CD14-positive monocyte (primary cell): ENCODE measurements around the gene MLLT3. TPM values are rescaled to one million over a fixed set of nuclear protein-coding genes. Genes with fewer than 3 reads are reported as not detected.

Experiments used
- DNase-seq, 3 donors: peaks; one replicate each; pipeline ENCODE4 v3.0.0-alpha.2; 2011 to 2022
- H2AFZ ChIP-seq: 2 replicates; pipeline ENCODE4 v1.6.0; 2012; ENCODE audit warnings: mild to moderate bottlenecking, low read depth, low read length, inconsistent platforms; ENCODE audit not compliant: insufficient read depth, poor library complexity, severe bottlenecking
- H3K27ac ChIP-seq, 2 donors: 1 replicate in 1 of 2; 2 replicates in 1 of 2; pipeline ENCODE4 v1.5.1; 2012 to 2013; ENCODE audit warnings: low read length in 2 of 2, control low read depth in 1 of 2, inconsistent platforms in 1 of 2, low read depth in 1 of 2, mild to moderate bottlenecking in 1 of 2
- H3K27me3 ChIP-seq, 2 donors: one replicate each; pipeline versions ENCODE4 v1.6.0 to v1.6.1; 2011 to 2013; ENCODE audit warnings: low read length in 2 of 2; ENCODE audit not compliant: control insufficient read depth in 2 of 2, insufficient read depth in 2 of 2
- H3K36me3 ChIP-seq, 2 donors: replicated peaks in 1 of 2; 1 replicate in 1 of 2; 2 replicates in 1 of 2; pipeline versions ENCODE4 v1.5.1 to v1.6.1; 2012 to 2013; ENCODE audit warnings: low read length in 2 of 2, control low read depth in 1 of 2, inconsistent platforms in 1 of 2, mild to moderate bottlenecking in 1 of 2; ENCODE audit not compliant: insufficient read depth in 2 of 2, control insufficient read depth in 1 of 2
- H3K4me1 ChIP-seq, 2 donors: 1 replicate in 1 of 2; 2 replicates in 1 of 2; pipeline versions ENCODE4 v1.5.1 to v1.6.1; 2012 to 2013; ENCODE audit warnings: low read length in 2 of 2, control low read depth in 1 of 2, inconsistent platforms in 1 of 2, mild to moderate bottlenecking in 1 of 2, moderate library complexity in 1 of 2; ENCODE audit not compliant: insufficient read depth in 2 of 2, control insufficient read depth in 1 of 2
- H3K4me2 ChIP-seq: replicated peaks from 2 replicates; pipeline ENCODE3; 2012; ENCODE audit warnings: low read length, moderate library complexity, mild to moderate bottlenecking; ENCODE audit not compliant: poor library complexity, severe bottlenecking; ENCODE audit errors: extremely low read depth
- H3K4me3 ChIP-seq, 3 experiments: fragments of 200-600 bp in 1 of 3; sonication (generic) in 1 of 3; replicated peaks in 1 of 3; 1 replicate in 2 of 3; 2 replicates in 1 of 3; pipeline ENCODE4 v1.5.1; 2011 to 2013; ENCODE audit warnings: low read length in 3 of 3, mild to moderate bottlenecking in 3 of 3, control low read depth in 2 of 3, low read depth in 2 of 3, inconsistent platforms in 1 of 3, moderate library complexity in 1 of 3
- H3K79me2 ChIP-seq: 2 replicates; pipeline ENCODE4 v1.6.0; 2012; ENCODE audit warnings: mild to moderate bottlenecking, control low read depth, inconsistent platforms, low read length, moderate library complexity; ENCODE audit not compliant: insufficient read depth
- H3K9ac ChIP-seq: 2 replicates; pipeline ENCODE4 v1.6.0; 2017; ENCODE audit warnings: low read length, mild to moderate bottlenecking; ENCODE audit not compliant: insufficient read depth, poor library complexity, severe bottlenecking
- H3K9me3 ChIP-seq, 2 donors: replicated peaks in 1 of 2; 1 replicate in 1 of 2; 2 replicates in 1 of 2; pipeline versions ENCODE4 v1.5.1 to v1.6.1; 2012 to 2013; ENCODE audit warnings: low read length in 2 of 2, control low read depth in 1 of 2; ENCODE audit not compliant: control insufficient read depth in 1 of 2, insufficient read depth in 1 of 2
- H4K20me1 ChIP-seq: 2 replicates; pipeline ENCODE4 v1.6.0; 2012; ENCODE audit warnings: mild to moderate bottlenecking, low read length, control low read depth, moderate library complexity; ENCODE audit not compliant: insufficient read depth
- H3K27ac Mint-ChIP-seq, 7 donors: one replicate each; pipeline ENCODE4 v1.8.0; 2020; ENCODE audit warnings: mild to moderate bottlenecking in 7 of 7, mixed read lengths in 7 of 7, moderate library complexity in 6 of 7, inconsistent platforms in 2 of 7
- H3K27me3 Mint-ChIP-seq, 3 donors: one replicate each; pipeline ENCODE4 v1.8.0; 2021 to 2022; ENCODE audit warnings: low read depth in 3 of 3, mild to moderate bottlenecking in 3 of 3, mixed read lengths in 3 of 3, moderate library complexity in 3 of 3, inconsistent platforms in 1 of 3
- H3K36me3 Mint-ChIP-seq, 2 donors: one replicate each; pipeline ENCODE4 v1.8.0; 2020; ENCODE audit warnings: mixed read lengths in 2 of 2, inconsistent platforms in 1 of 2, mild to moderate bottlenecking in 1 of 2
- H3K4me1 Mint-ChIP-seq: one replicate; pipeline ENCODE4 v1.8.0; 2020; ENCODE audit warnings: mild to moderate bottlenecking, mixed read lengths
- H3K4me3 Mint-ChIP-seq, 2 donors: one replicate each; pipeline ENCODE4 v1.8.0; 2020; ENCODE audit warnings: mild to moderate bottlenecking in 2 of 2, mixed read lengths in 2 of 2, moderate library complexity in 1 of 2
- H3K9me3 Mint-ChIP-seq, 7 donors: one replicate each; pipeline ENCODE4 v1.8.0; 2020 to 2022; ENCODE audit warnings: mixed read lengths in 7 of 7, mild to moderate bottlenecking in 6 of 7, moderate library complexity in 6 of 7, inconsistent platforms in 2 of 7
- WGBS: methylation state at CpG from one replicate; pipeline ENCODE4 v1.1.5; 2013; ENCODE audit warnings: missing lambda C conversion rate; ENCODE audit not compliant: insufficient coverage; 5-methylcytosine and 5-hydroxymethylcytosine counted together
- intact Hi-C, 2 donors: fragments of 100-400 bp; cut with micrococcal nuclease; formaldehyde crosslinking; loops; one replicate each; pipeline versions ENCODE4 v1.15.0 to v1.15.1; 2023
- polyA plus RNA-seq, 3 donors: library from polyadenylated mRNA; depleted of rRNA in 1 of 3; unstranded in 2 of 3; stranded (reverse) in 1 of 3; fragments of 300-500 nt in 2 of 3; fragments of >200 nt in 1 of 3; fragmentation: Illumina TruSeq in 2 of 3; gene quantifications; 1 replicate in 2 of 3; 2 replicates in 1 of 3; pipeline ENCODE4 v1.2.3, GENCODE V29; 2012 to 2021
- TF ChIP-seq, protein P1 (sequence below): fragments of 200-600 bp; IDR thresholded peaks from one replicate; pipeline ENCODE4 v1.8.0; 2022; ENCODE audit warnings: antibody characterized with exemption, mild to moderate bottlenecking

MLLT3 gene
- polyA plus RNA-seq, 3 donors, result 0.81 to 2.3 (median 1.5) TPM

DNA sequence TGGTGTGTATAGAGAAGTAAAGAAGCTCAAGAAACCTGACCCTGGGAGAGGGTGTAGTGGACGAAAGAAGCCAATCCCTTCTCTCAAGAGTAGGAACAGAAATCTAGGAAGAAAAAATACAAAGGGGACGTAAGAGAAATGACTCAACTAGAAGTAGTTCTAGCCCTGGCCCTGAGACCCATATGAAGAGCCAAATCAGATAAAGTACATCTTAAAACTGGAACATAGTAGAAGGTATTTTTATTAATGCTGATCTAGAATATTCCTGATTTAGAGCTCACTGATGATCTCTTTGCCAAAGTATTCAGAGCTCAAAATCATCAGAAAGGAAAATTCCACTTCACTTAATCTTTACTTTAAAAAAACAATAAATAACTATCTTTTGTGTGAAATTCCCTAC lies 184.8 kb downstream of the MLLT3 start:
- Mint-ChIP-seq H3K9me3 (no peaks in the 10 kb centered on the region), H3K4me1 (peaks cover 5% of the 10 kb centered on the region), H3K27me3 (peaks cover 0 to 3% (median 0%) of the 10 kb centered on the region in 3 donors), H3K4me3 (no peak overlapping the region), H3K27ac (peak overlapping the region in 2 of 7 donors; percentile 65 to 72), H3K36me3 (no peaks in the 10 kb centered on the region)
- Histone ChIP-seq H3K27me3 (no peaks in the 10 kb centered on the region), H3K9me3 (no peaks in the 10 kb centered on the region), H3K4me3 (no peak overlapping the region), H3K9ac (no peak overlapping the region), H4K20me1 (no peaks in the 10 kb centered on the region), H3K4me2 (no peak overlapping the region), H3K27ac (no peak overlapping the region), H3K4me1 (no peaks in the 10 kb centered on the region), H2AFZ (no peak overlapping the region), H3K36me3 (no peaks in the 10 kb centered on the region), H3K79me2 (no peaks in the 10 kb centered on the region)
- no CpG with 5 or more reads among the region's 2 CpGs for WGBS
- intact Hi-C loops, result no loop called here
- TF ChIP-seq, protein P1, sequence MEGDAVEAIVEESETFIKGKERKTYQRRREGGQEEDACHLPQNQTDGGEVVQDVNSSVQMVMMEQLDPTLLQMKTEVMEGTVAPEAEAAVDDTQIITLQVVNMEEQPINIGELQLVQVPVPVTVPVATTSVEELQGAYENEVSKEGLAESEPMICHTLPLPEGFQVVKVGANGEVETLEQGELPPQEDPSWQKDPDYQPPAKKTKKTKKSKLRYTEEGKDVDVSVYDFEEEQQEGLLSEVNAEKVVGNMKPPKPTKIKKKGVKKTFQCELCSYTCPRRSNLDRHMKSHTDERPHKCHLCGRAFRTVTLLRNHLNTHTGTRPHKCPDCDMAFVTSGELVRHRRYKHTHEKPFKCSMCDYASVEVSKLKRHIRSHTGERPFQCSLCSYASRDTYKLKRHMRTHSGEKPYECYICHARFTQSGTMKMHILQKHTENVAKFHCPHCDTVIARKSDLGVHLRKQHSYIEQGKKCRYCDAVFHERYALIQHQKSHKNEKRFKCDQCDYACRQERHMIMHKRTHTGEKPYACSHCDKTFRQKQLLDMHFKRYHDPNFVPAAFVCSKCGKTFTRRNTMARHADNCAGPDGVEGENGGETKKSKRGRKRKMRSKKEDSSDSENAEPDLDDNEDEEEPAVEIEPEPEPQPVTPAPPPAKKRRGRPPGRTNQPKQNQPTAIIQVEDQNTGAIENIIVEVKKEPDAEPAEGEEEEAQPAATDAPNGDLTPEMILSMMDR, result no peak
- DNase-seq, result no peak

GRCh38 chr9:20436476-20437195 lies 185.7 kb downstream of the MLLT3 start:
- no CpG with 5 or more reads among the region's 1 CpG for WGBS
- H3K36me3 Mint-ChIP-seq, result no peaks in the 10 kb centered on the region
- TF ChIP-seq, protein P1, result no peak
- H3K27ac ChIP-seq, result no peak overlapping the region
- no peak overlapping the region for H3K4me3 Mint-ChIP-seq
- no peaks in the 10 kb centered on the region for H3K27me3 ChIP-seq
- no peak overlapping the region for H3K4me2 ChIP-seq
- H3K9ac ChIP-seq, result no peak overlapping the region
- no peak for DNase-seq
- no peaks in the 10 kb centered on the region for H4K20me1 ChIP-seq
- no peaks in the 10 kb centered on the region for H3K36me3 ChIP-seq
- no peaks in the 10 kb centered on the region for H3K79me2 ChIP-seq
- intact Hi-C loops, result no loop called here
- H3K4me1 ChIP-seq, result no peaks in the 10 kb centered on the region
- H3K4me3 ChIP-seq, result no peak overlapping the region
- H3K9me3 ChIP-seq, result no peaks in the 10 kb centered on the region
- peaks cover 0 to 3% (median 0%) of the 10 kb centered on the region in 3 donors for H3K27me3 Mint-ChIP-seq
- no peak overlapping the region for H2AFZ ChIP-seq
- H3K4me1 Mint-ChIP-seq, result peaks cover 5% of the 10 kb centered on the region
- H3K9me3 Mint-ChIP-seq, result no peaks in the 10 kb centered on the region
- H3K27ac Mint-ChIP-seq, result no peak overlapping the region
